Testis (tissue), 2 donors: ENCODE results near the gene GNAO1.

Experiments used
- CTCF ChIP-seq, 3 experiments: fragments of 450-650 bp in 2 of 3; fragments of 200-600 bp in 1 of 3; sonication (generic) in 1 of 3; IDR thresholded peaks; one replicate each; pipeline ENCODE4 v1.5.1; 2016 to 2019; ENCODE audit warnings: antibody characterized with exemption in 3 of 3, mild to moderate bottlenecking in 2 of 3, moderate library complexity in 1 of 3
- POLR2A ChIP-seq: fragments of 450-650 bp; IDR thresholded peaks from one replicate; pipeline ENCODE4 v1.6.1; 2017; ENCODE audit warnings: antibody characterized with exemption, mild to moderate bottlenecking, moderate library complexity

DNA sequence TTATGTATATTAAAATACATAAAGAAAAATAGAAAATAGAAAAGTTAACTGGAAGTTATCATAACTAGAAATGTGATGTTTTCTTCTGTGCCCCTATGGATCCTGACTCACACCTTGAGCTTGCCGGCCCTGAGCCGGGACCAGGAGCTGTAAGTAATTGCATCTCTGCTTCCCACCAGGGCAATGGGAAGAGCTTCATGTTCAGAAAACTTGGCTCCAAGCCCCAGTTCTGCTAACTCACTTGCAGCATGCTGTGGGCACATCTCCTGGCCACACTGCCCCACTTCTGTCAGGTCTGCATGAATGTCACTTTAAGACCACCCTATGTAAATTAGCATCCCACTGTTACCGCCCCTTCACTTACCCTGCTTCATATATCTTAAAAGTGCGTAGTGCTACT lies 37.2 kb downstream of the GNAO1 start:
- TF ChIP-seq CTCF (IDR thresholded peaks at IDR 0.05) (no peak), POLR2A (no peak)
